ENCODE results near the gene DHX35.

Gene DHX35

GRCh38 chr20:39066471-39067242 lies 104.5 kb downstream of the DHX35 start:
- H3K9me3 ChIP-seq (ENCODE audit: control insufficient read depth, insufficient read depth, low read length) = no peaks in the 10 kb centered on the region

GRCh38 chr20:39067526-39068216 lies 105.5 kb downstream of the DHX35 start:
- no peaks in the 10 kb centered on the region for H3K36me3 ChIP-seq (ENCODE audit: control insufficient read depth, insufficient read depth, low read length)
- no peak overlapping the region for H3K9ac ChIP-seq (ENCODE audit: low read depth, low read length)
- peaks cover 4% of the 10 kb centered on the region; the same call in 1 of the 2 replicates for H3K27me3 ChIP-seq (ENCODE audit: control insufficient read depth, insufficient read depth, low read length)
- H3K4me3 ChIP-seq (ENCODE audit: low read depth, low read length) = no peak overlapping the region
- H3K27ac ChIP-seq (ENCODE audit: low read depth, low read length) = no peak overlapping the region
- no peaks in the 10 kb centered on the region for H3K9me3 ChIP-seq (ENCODE audit: control insufficient read depth, insufficient read depth, low read length)
- H3K4me1 ChIP-seq (ENCODE audit: control insufficient read depth, insufficient read depth, low read length) = no peaks in the 10 kb centered on the region

More at GRCh38 chr20:39066471-39067242, 104.5 kb downstream of the DHX35 start:
- no peak overlapping the region for H3K9ac ChIP-seq (ENCODE audit: low read depth, low read length)
- no peaks in the 10 kb centered on the region for H3K4me1 ChIP-seq (ENCODE audit: control insufficient read depth, insufficient read depth, low read length)
- H3K36me3 ChIP-seq (ENCODE audit: control insufficient read depth, insufficient read depth, low read length) = no peaks in the 10 kb centered on the region
- H3K4me3 ChIP-seq (ENCODE audit: low read depth, low read length) = no peak overlapping the region
- no peak overlapping the region for H3K27ac ChIP-seq (ENCODE audit: low read depth, low read length)
- H3K27me3 ChIP-seq (ENCODE audit: control insufficient read depth, insufficient read depth, low read length) = peaks cover 4% of the 10 kb centered on the region; the same call in 1 of the 2 replicates

GRCh38 chr20:39069976-39070375 lies 107.8 kb downstream of the DHX35 start:
- peaks cover 4% of the 10 kb centered on the region; the same call in 1 of the 2 replicates for H3K27me3 ChIP-seq (ENCODE audit: control insufficient read depth, insufficient read depth, low read length)
- no peaks in the 10 kb centered on the region for H3K9me3 ChIP-seq (ENCODE audit: control insufficient read depth, insufficient read depth, low read length)
- no peak overlapping the region for H3K4me3 ChIP-seq (ENCODE audit: low read depth, low read length)
- H3K36me3 ChIP-seq (ENCODE audit: control insufficient read depth, insufficient read depth, low read length) = no peaks in the 10 kb centered on the region
- no peaks in the 10 kb centered on the region for H3K4me1 ChIP-seq (ENCODE audit: control insufficient read depth, insufficient read depth, low read length)
- no peak overlapping the region for H3K27ac ChIP-seq (ENCODE audit: low read depth, low read length)
- no peak overlapping the region for H3K9ac ChIP-seq (ENCODE audit: low read depth, low read length)

GRCh38 chr20:39070484-39071231 lies 108.5 kb downstream of the DHX35 start:
- no peak overlapping the region for H3K4me3 ChIP-seq (ENCODE audit: low read depth, low read length)
- H3K9ac ChIP-seq (ENCODE audit: low read depth, low read length) = no peak overlapping the region
- no peaks in the 10 kb centered on the region for H3K36me3 ChIP-seq (ENCODE audit: control insufficient read depth, insufficient read depth, low read length)
- no peak overlapping the region for H3K27ac ChIP-seq (ENCODE audit: low read depth, low read length)
- H3K4me1 ChIP-seq (ENCODE audit: control insufficient read depth, insufficient read depth, low read length) = no peaks in the 10 kb centered on the region
- peaks cover 4% of the 10 kb centered on the region; the same call in 1 of the 2 replicates for H3K27me3 ChIP-seq (ENCODE audit: control insufficient read depth, insufficient read depth, low read length)
- no peaks in the 10 kb centered on the region for H3K9me3 ChIP-seq (ENCODE audit: control insufficient read depth, insufficient read depth, low read length)

- no peaks in the 10 kb centered on the region for H3K4me1 ChIP-seq (ENCODE audit: control insufficient read depth, insufficient read depth, low read length)
- no peaks in the 10 kb centered on the region for H3K9me3 ChIP-seq (ENCODE audit: control insufficient read depth, insufficient read depth, low read length)
- H3K36me3 ChIP-seq (ENCODE audit: control insufficient read depth, insufficient read depth, low read length) = no peaks in the 10 kb centered on the region
- no peak overlapping the region for H3K4me3 ChIP-seq (ENCODE audit: low read depth, low read length)
- no peak overlapping the region for H3K27ac ChIP-seq (ENCODE audit: low read depth, low read length)
- H3K27me3 ChIP-seq (ENCODE audit: control insufficient read depth, insufficient read depth, low read length) = peaks cover 4% of the 10 kb centered on the region; the same call in 1 of the 2 replicates
- no peak overlapping the region for H3K9ac ChIP-seq (ENCODE audit: low read depth, low read length)
These were observed 110.0 kb downstream of the DHX35 start for GRCh38 chr20:39072132-39072531.

GRCh38 chr20:39072653-39073052 lies 110.5 kb downstream of the DHX35 start:
- Histone ChIP-seq H3K36me3 (ENCODE audit: control insufficient read depth, insufficient read depth, low read length) (no peaks in the 10 kb centered on the region), H3K27ac (ENCODE audit: low read depth, low read length) (no peak overlapping the region), H3K9me3 (ENCODE audit: control insufficient read depth, insufficient read depth, low read length) (no peaks in the 10 kb centered on the region), H3K4me1 (ENCODE audit: control insufficient read depth, insufficient read depth, low read length) (no peaks in the 10 kb centered on the region), H3K27me3 (ENCODE audit: control insufficient read depth, insufficient read depth, low read length) (peaks cover 4% of the 10 kb centered on the region; the same call in 1 of the 2 replicates), H3K4me3 (ENCODE audit: low read depth, low read length) (no peak overlapping the region), H3K9ac (ENCODE audit: low read depth, low read length) (no peak overlapping the region)

GRCh38 chr20:39075731-39076130 lies 113.6 kb downstream of the DHX35 start:
- Histone ChIP-seq H3K9ac (ENCODE audit: low read depth, low read length) (no peak overlapping the region), H3K27ac (ENCODE audit: low read depth, low read length) (no peak overlapping the region), H3K4me3 (ENCODE audit: low read depth, low read length) (no peak overlapping the region), H3K9me3 (ENCODE audit: control insufficient read depth, insufficient read depth, low read length) (no peaks in the 10 kb centered on the region), H3K4me1 (ENCODE audit: control insufficient read depth, insufficient read depth, low read length) (no peaks in the 10 kb centered on the region), H3K36me3 (ENCODE audit: control insufficient read depth, insufficient read depth, low read length) (no peaks in the 10 kb centered on the region), H3K27me3 (ENCODE audit: control insufficient read depth, insufficient read depth, low read length) (no peaks in the 10 kb centered on the region)

- no peaks in the 10 kb centered on the region for H3K9me3 ChIP-seq (ENCODE audit: control insufficient read depth, insufficient read depth, low read length)
- no peak overlapping the region for H3K4me3 ChIP-seq (ENCODE audit: low read depth, low read length)
- H3K4me1 ChIP-seq (ENCODE audit: control insufficient read depth, insufficient read depth, low read length) = no peaks in the 10 kb centered on the region
- H3K9ac ChIP-seq (ENCODE audit: low read depth, low read length) = no peak overlapping the region
- H3K27me3 ChIP-seq (ENCODE audit: control insufficient read depth, insufficient read depth, low read length) = no peaks in the 10 kb centered on the region
- H3K27ac ChIP-seq (ENCODE audit: low read depth, low read length) = no peak overlapping the region
- no peaks in the 10 kb centered on the region for H3K36me3 ChIP-seq (ENCODE audit: control insufficient read depth, insufficient read depth, low read length)
These were observed 114.8 kb downstream of the DHX35 start for GRCh38 chr20:39076958-39077357.

GRCh38 chr20:39080326-39080725 lies 118.2 kb downstream of the DHX35 start:
- H3K4me1 ChIP-seq (ENCODE audit: control insufficient read depth, insufficient read depth, low read length) = no peaks in the 10 kb centered on the region
- no peaks in the 10 kb centered on the region for H3K27me3 ChIP-seq (ENCODE audit: control insufficient read depth, insufficient read depth, low read length)
- no peaks in the 10 kb centered on the region for H3K9me3 ChIP-seq (ENCODE audit: control insufficient read depth, insufficient read depth, low read length)

GRCh38 chr20:39081255-39081654 lies 119.1 kb downstream of the DHX35 start:
- H3K9me3 ChIP-seq (ENCODE audit: control insufficient read depth, insufficient read depth, low read length) = no peaks in the 10 kb centered on the region
- H3K4me1 ChIP-seq (ENCODE audit: control insufficient read depth, insufficient read depth, low read length) = no peaks in the 10 kb centered on the region
- no peak overlapping the region for H3K27ac ChIP-seq (ENCODE audit: low read depth, low read length)
- H3K9ac ChIP-seq (ENCODE audit: low read depth, low read length) = no peak overlapping the region
- H3K4me3 ChIP-seq (ENCODE audit: low read depth, low read length) = no peak overlapping the region
- no peaks in the 10 kb centered on the region for H3K36me3 ChIP-seq (ENCODE audit: control insufficient read depth, insufficient read depth, low read length)
- no peaks in the 10 kb centered on the region for H3K27me3 ChIP-seq (ENCODE audit: control insufficient read depth, insufficient read depth, low read length)

More at GRCh38 chr20:39080326-39080725, 118.2 kb downstream of the DHX35 start:
- Histone ChIP-seq H3K36me3 (ENCODE audit: control insufficient read depth, insufficient read depth, low read length) (no peaks in the 10 kb centered on the region), H3K9ac (ENCODE audit: low read depth, low read length) (no peak overlapping the region), H3K27ac (ENCODE audit: low read depth, low read length) (no peak overlapping the region), H3K4me3 (ENCODE audit: low read depth, low read length) (no peak overlapping the region)
